K562 (cell line): ENCODE measurements around the gene VIM. TPM values are rescaled to one million over a fixed set of nuclear protein-coding genes. Genes with fewer than 3 reads are reported as not detected.

Experiments
- ATF3 ChIP-seq, 2 experiments: fragments of 450-650 bp in 1 of 2; sonication (generic) in 1 of 2; formaldehyde crosslinking in 1 of 2; IDR thresholded peaks in 1 of 2; conservative IDR thresholded peaks in 1 of 2; 2 replicates each; pipeline versions ENCODE4 v1.6.1 to v1.8.1; 2016 to 2023; ENCODE audit warnings: mild to moderate bottlenecking in 2 of 2, moderate library complexity in 2 of 2, inconsistent platforms in 1 of 2, missing genetic modification reagents in 1 of 2
- CEBPG ChIP-seq, 3 experiments: fragments of 200-800 bp in 1 of 3; sonication (Bioruptor generic) in 1 of 3; sonication (generic) in 1 of 3; formaldehyde crosslinking in 1 of 3; IDR thresholded peaks in 2 of 3; conservative IDR thresholded peaks in 1 of 3; 2 replicates each; pipeline versions ENCODE4 v1.6.1 to v1.8.0; 2016 to 2022; ENCODE audit warnings: missing compliant biosample characterization in 2 of 3, missing genetic modification characterization in 2 of 3, mild to moderate bottlenecking in 1 of 3, missing genetic modification reagents in 1 of 3
- CSDE1 ChIP-seq, 2 experiments: fragments of 450-650 bp; IDR thresholded peaks; 2 replicates each; pipeline ENCODE4 v1.6.1; 2016; ENCODE audit warnings: mild to moderate bottlenecking in 1 of 2
- CTCF ChIP-seq, 3 experiments: IDR thresholded peaks in 2 of 3; conservative IDR thresholded peaks in 1 of 3; 2 replicates each; pipeline ENCODE4 v1.5.1; 2011 to 2012; ENCODE audit warnings: low read length in 3 of 3, mild to moderate bottlenecking in 3 of 3, control low read depth in 2 of 3, improper control_type of control experiment in 1 of 3, inconsistent platforms in 1 of 3, low read depth in 1 of 3, mixed read lengths in 1 of 3, moderate library complexity in 1 of 3; ENCODE audit not compliant: insufficient read depth in 2 of 3
- FOXA1 ChIP-seq: fragments of 450-650 bp; IDR thresholded peaks from 2 replicates; pipeline ENCODE4 v1.6.1; 2016; ENCODE audit warnings: mild to moderate bottlenecking, borderline replicate concordance
- MBD1 ChIP-seq: fragments of 250-450 bp; sonication (Bioruptor Pico); IDR thresholded peaks from 2 replicates; pipeline ENCODE4 v1.8.0; 2022; ENCODE audit warnings: inconsistent platforms
- RBM39 ChIP-seq: fragments of 200-400 bp; formaldehyde crosslinking; optimal IDR thresholded peaks from 2 replicates; pipeline ENCODE3; 2018; ENCODE audit warnings: low read depth, low read length
- RNF219 ChIP-seq: fragments of 250-450 bp; sonication (Bioruptor Pico); IDR thresholded peaks from 2 replicates; pipeline ENCODE4 v1.5.0; 2022; ENCODE audit warnings: mild to moderate bottlenecking
- SMAD1 ChIP-seq: fragments of 150-350 bp; IDR thresholded peaks from 2 replicates; pipeline ENCODE4 v1.6.1; 2014; ENCODE audit warnings: low read length, low read depth; ENCODE audit not compliant: partially characterized antibody
- TSHZ1 ChIP-seq: fragments of 250-450 bp; sonication (Bioruptor Pico); IDR thresholded peaks from 2 replicates; pipeline ENCODE4 v1.4.0; 2020; ENCODE audit warnings: mild to moderate bottlenecking, moderate library complexity
- XRCC5 ChIP-seq: fragments of 200-400 bp; formaldehyde crosslinking; IDR thresholded peaks from 2 replicates; pipeline ENCODE4 v1.6.1; 2017; ENCODE audit warnings: low read depth, mild to moderate bottlenecking, low read length
- polyA plus RNA-seq, 8 experiments: library from polyadenylated mRNA; depleted of rRNA in 4 of 8; stranded (reverse) in 5 of 8; unstranded in 3 of 8; fragments of >200 nt; fragmentation: Nextera tagmentation in 2 of 8; fragmentation: Illumina TruSeq in 1 of 8; extraction: Ambion mirVana in 2 of 8; extraction: Trizol in 1 of 8; gene quantifications; 2 replicates each; pipeline versions ENCODE4 v1.2.1 to v1.2.3, GENCODE V29; 2011 to 2014; ENCODE audit warnings: inconsistent platforms in 1 of 8, missing spikeins in 1 of 8
- total RNA-seq, 7 experiments: library from RNA; depleted of rRNA in 6 of 7; stranded (reverse); fragments of >200 nt in 6 of 7; fragmentation: Illumina TruSeq in 2 of 7; extraction: Trizol in 2 of 7; gene quantifications; 2 replicates each; pipeline versions ENCODE4 v1.2.1 to v1.2.3, GENCODE V29; 2011 to 2021; ENCODE audit warnings: low replicate concordance in 1 of 7

The VIM gene
- total and polyA plus RNA-seq, 9 of the 15 experiments (the other 6 are each of a cell fraction or from before 2014, with no cell fraction given): 86.0 to 621 (median 383) TPM

GRCh38 chr10:17200912-17201793 is 26.9 kb upstream of the VIM start, which contains the start of gene TRDMT1 (continued):
- TF ChIP-seq MBD1 (CRISPR knock-in tag) (no peak), CSDE1 (IDR thresholded peaks at IDR 0.05) (peak in 1 of 2 experiments; percentile 72; a peak in 1 of 4 replicates), XRCC5 (peak; percentile 72; the same call in 1 of the 2 replicates), CTCF (IDR thresholded peaks at IDR 0.05 in 2 of 3, conservative IDR thresholded peaks at IDR 0.05 in 1 of 3; ENCODE audit: insufficient read depth in 2 of 3, low read depth in 1 of 3, low read length in 3 of 3) (peak in 2 of 3 experiments; percentile 1 to 35; a peak in 2 of 6 replicates), TSHZ1 (CRISPR knock-in tag) (no peak), RNF219 (CRISPR knock-in tag) (peak; percentile 13; the same call in 1 of the 2 replicates), SMAD1 (peak; percentile 9), FOXA1 (no peak), RBM39 (peak; percentile 40), ATF3 (IDR thresholded peaks at IDR 0.05) (0 out of 2 replicates have a peak, but pooled peaks have one; percentile 38), ATF3 (CRISPR knock-in tag; conservative IDR thresholded peaks at IDR 0.05) (no peak), CEBPG (CRISPR knock-in tag; IDR thresholded peaks at IDR 0.05) (no peak), CEBPG (tag; conservative IDR thresholded peaks at IDR 0.05 in 1 of 2, IDR thresholded peaks at IDR 0.05 in 1 of 2) (no peak)
